HG02981 (cell line): ENCODE results near the gene KLHL29.

Experiments
- ATAC-seq: cut with Tn5 transposase; IDR thresholded peaks from one replicate; pipeline ENCODE4 v1.9.1; 2021; ENCODE audit warnings: mild to moderate bottlenecking, moderate library complexity; ENCODE audit not compliant: unreplicated experiment

Gene KLHL29

DNA sequence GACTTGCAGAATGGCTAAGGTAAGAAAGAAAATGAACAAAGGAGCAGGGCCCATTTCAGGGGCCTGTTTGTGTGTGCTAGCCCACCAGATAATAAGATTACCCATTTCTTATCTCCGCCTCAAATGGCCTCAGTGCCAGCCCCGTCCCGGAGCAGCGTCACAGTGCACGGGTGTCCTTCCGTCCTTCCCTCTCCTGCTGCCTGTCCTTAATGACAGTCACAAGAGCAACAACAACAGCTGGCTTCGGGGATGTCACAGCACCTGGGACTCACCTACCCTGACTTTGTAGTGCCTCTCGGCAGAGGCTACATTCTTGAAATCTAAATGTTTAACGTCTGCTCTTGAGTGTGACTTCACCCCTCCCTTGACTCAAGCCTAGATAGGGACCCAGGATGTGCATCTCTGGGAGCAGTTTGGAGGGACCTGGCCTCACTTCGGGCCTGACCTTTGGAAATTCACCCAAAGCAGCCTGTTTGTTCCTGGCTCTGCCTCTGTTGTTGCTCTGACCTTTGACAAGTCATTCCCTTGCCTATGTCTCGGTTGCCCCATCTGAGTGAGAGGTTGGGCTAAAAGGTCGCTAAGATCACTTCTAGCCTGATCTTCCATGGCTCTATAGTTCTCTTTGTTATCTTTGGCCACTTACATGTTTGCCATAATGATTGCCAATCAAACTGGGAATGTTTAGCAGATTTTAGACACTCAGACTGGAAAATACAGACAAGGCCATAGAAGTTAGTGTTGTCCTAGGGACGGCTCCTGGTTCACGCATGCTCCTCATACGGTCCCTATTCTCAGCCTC lies 122.5 kb downstream of the KLHL29 start:
- no peak for ATAC-seq

DNA sequence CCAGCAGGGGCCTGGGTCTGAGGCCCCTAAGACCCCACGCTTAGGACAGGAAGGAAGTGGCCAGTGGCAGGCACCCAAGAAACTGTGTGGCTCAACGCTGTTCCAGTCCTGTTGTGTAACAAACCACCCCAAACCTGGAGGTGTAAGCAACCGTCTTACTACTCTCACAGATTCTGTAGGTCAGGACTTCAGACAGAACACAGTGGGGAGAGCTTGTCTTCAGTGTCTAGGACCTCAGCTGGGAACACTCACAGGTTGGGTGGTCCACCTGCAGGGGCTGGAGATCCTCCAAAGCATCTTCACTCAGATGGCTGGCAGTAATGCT lies 123.0 kb downstream of the KLHL29 start:
- no peak for ATAC-seq

DNA sequence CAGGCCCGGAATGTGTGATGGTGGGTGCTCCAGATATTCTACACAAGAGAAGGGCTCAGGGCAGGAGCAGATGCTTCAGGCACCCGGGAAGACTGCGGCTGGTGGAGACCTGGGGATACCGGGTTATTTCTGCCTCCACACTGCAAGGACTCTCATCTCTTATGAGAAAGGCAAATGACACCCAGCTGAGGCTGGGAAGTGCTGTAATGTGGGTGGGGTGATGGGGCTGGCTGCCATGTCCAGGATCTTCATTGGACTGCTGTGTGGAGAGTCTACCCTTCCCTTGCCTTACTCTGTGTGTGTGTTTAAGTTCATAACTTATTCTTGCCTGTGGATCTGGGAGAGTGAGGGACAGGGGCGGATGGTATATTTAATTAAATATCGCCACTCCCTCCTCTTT lies 124.1 kb downstream of the KLHL29 start:
- ATAC-seq: no peak

DNA sequence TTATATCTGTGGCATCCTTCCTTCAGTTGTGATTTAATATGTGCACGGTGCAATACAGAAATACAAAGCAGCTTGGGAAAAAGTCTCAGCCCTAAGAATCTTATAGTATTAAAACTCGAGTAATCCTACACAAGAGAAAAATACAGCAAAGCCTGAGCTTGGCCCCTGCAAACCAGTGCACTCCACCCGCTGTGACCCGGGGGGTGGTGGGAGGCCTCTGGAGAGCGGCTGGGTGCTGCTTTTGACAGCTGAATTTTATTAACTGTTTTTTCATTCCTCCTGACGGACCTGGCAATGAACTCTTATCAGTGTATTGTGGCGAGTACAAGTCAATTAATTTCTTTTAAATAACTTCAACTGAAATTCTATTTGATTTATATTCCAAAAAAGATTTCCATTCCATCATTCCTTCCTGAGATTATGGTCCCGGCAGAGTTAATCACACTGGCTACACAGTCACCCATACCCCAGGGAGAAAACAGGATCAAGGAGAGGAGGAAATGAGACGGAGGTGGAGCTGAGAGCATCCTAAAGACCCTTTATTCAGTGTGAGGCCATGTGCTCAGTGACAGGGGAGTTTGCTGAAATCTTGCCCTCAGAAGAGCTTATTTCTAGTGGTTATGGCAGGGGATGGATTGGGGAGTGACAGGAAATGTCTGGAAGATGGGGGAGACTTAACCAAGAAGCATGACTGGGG lies 124.8 kb downstream of the KLHL29 start:
- ATAC-seq: no peak

DNA sequence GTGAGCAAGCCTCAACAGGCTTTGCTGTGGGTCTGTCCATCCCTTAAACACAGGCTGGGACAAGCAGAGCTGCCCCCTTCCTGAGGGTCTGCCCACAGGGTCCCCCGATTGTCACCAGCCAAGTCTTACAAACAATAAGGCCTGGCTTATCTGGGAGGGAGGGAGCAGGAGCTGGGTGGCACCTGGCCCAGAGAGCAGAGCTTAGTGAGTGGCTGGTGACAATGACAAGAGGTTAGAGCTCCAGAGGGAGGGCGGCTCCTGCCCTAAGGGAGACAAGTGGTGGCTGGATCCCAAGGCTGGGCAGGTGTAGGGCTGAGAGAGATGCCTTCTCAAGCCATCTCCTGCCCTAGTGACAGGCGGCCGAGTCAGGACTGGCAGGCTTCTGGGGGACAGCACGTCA lies 125.5 kb downstream of the KLHL29 start:
- no peak for ATAC-seq

DNA sequence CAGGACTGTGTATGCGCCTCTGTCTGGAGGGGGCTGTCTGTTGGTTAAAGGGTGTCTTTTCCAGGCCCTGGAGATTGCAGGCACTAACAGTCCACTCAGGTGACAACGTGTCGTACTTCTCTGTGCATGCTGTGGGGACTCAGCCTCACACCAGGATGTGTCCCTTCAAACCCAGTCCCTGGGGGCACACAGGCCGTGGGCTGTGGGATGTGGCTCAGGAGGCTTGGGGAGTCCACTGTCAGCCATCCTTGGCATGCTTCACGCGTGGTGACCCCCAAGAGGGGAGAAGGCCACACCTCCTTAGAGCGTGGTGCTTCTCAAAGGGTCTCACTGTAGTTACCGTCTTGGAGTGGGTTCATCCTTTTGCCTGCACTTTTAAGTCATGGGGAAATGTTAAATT lies 127.8 kb downstream of the KLHL29 start:
- no peak for ATAC-seq

DNA sequence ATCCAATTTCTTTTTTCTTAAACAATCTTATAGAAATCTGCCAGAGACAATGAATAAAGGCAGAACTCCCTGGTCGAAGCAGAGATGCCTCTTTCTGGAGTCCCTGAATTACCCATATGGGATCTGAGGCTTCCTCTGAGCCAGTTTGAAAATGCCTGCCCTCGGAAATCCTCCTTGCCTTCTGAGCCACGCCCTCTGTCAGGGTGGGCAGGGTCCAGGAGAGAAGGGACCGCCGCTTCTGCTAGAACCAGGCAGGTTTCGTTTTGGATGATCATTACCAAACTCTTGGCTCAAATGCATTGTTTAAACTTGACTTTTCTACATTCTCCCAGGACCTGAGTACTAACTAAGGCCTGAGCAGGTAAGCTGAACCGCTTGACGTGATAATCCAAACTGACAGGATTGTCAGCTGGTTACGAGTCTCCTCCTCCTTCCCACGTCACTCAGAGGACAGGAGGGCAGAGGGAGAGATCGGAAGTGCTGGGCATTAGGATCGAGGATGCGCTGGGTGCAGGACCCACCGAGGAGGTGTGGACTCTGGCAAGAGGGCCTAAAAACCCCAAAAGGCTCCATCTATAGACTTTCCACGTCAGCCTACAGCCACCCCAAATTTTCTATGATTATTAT lies 128.4 kb downstream of the KLHL29 start:
- ATAC-seq: no peak

DNA sequence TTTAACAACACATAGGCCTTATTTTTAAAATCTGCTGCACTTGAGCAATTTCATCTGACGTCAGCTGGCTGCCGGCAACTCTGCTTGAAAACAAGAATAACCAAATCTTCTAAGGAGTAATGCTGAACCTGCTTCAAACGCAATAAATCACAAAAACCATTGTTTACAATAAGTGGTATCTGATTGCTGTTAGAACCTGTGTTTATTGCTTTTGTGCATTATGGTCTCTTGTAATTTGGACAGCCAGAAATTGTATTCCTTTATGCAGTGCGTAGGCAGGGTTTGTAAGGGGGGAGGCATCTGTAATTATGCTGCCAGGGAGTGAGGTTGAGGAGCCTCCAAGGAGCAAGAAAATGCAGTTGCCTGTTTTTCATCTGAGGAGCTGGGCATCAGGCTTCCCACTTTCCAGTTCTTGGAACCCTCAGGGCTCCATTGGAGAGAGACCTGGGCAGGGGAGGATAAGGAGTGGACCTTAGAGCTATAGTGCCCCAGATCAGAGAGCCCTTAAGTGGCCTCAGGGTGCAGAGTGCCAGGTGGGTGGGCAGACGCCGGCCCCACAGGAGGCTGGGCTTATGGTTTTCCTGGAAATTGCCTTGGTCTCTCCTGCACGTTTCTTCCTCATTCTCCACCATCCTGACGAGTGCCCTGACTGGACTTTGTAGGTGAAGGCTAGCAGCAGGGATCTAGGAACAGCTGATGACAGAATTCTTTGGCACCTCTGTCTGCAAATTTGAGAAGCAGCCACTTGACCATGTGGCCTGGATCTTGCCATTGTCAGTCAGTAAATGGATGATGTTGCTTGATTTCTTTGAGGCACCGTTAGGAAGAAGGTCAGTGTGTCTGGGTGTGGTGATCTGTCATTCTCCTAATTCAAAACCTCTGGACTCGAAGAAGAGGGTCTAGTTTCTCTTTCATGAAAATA lies 129.2 kb downstream of the KLHL29 start:
- no peak for ATAC-seq

DNA sequence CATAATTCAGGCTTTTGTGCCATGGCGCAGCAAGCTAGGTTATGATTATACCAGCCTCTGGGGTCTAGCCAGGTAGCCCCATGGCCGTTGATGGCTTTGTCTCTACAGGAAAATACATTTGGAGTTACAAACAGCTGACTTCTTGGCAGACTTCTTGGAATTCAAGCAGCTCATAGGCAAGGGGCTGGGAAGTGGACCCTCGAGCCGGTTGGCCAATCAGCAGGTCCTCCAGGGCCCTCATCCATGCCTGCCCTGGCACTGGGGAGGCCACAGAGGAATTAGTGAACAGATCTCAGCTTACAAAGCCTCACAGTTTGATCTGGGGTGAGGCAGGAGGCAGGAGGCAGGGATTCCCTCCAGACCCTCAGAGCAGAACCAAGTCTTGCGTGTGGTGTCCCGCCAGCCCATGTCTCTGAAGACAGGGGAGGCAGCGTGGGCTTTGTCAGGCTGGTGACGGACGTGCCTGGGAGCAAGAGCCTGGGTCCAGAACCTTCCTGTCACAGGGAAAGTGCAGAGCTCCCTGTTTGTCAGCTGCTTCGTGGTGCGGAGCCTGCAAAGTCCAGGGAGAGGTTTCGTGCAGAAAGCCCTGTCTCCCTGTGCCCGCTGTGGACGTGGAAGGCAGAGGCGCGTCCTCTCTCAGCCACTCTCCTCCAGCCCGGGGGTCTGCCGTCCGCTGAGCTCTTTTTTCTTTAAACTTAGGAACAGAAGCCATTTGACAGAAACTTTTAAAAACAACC lies 131.7 kb downstream of the KLHL29 start:
- no peak for ATAC-seq

DNA sequence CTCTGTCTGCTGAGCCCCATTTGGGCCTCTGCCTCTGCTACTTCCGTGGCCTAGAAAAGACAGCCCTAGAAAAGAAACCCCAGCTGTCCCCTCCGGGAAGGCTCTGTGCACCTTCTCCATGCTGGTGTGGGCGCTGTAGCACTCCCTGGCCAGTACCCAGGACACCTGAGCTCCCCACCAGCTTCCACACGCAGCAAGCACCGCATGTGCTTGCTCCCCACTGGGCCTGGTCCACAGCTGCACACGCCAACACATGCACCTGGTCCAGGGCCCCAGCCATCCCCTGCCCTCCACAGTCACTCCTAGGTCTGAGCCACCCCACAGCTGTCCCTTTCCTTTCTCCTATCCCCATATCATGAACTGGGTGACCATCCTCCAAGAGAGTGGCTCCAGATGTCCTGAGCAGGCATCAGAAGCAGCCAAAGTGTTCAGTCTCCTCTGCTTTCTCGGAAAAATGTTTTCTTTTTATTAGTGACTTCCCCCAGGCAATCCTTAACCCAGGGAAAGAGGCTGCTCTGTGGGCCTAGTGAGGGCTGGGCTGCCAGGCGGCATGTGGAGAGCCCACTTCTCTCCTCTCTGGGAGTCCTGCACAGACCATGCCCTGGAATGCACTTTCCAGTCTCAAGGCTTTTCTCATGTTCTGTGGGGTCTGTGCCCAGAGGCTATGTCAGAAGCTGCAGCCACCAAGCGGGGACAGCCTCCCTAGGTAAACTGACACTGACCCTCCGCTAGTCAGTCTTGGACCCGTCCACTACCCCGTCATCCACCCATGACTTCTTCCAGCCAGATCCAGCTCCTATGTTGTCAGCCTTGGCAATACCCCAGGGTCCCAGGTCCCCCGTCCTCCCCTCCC lies 133.7 kb downstream of the KLHL29 start:
- ATAC-seq: no peak

DNA sequence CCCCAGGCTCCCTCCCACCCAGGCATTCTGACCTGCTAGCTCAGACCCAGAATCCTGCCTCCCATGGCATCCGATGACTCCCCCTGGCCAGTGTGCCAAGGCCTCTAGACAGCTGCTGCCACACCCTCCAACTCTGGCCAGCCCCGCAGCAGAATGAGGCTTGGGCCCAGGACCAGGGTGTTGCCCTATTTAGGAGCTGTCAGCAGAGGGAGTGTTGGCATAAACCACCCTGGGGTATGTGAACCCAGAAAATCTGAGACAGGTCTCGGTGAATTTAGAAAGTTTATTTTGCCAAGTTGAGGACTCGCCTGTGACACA lies 134.3 kb downstream of the KLHL29 start:
- ATAC-seq: no peak

DNA sequence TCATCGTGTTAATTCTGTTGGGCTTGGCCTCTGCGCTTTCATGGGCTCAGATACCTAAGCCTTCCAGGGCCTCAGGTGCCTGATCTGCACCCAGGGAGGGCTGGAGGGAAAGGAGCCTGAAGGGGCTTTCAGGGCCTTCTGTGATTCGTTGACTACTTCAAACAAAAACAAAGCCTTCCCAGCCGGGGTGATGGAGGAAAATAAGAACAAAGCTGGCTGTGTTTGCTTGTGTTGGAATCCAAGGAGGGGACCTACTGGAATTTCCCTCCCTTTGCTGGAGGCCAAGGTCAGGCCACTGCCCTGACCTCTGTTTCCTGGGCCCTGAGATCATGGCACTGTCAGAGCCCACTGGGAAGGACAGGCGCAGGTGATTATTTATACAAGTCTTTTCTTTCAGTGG lies 135.3 kb downstream of the KLHL29 start:
- no peak for ATAC-seq

DNA sequence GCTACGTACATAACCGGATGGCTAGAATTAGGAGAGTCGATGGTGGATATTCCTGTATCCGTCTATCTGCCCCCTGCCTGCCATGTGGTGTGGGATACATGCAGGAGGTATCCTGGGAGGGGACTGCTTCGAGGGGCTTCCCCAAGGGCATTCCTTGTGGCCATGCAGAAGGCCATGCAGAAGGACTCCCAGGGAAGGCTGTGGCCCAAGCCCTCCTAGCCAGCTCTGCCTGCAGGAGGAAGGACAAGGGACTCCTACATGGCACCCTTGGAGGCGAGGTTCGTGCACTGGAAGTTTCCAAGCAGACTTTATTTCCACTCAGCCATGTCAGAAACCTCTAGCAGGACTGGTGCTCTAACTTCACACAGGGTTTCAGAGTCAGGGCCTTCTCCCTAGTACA lies 136.1 kb downstream of the KLHL29 start:
- no peak for ATAC-seq

DNA sequence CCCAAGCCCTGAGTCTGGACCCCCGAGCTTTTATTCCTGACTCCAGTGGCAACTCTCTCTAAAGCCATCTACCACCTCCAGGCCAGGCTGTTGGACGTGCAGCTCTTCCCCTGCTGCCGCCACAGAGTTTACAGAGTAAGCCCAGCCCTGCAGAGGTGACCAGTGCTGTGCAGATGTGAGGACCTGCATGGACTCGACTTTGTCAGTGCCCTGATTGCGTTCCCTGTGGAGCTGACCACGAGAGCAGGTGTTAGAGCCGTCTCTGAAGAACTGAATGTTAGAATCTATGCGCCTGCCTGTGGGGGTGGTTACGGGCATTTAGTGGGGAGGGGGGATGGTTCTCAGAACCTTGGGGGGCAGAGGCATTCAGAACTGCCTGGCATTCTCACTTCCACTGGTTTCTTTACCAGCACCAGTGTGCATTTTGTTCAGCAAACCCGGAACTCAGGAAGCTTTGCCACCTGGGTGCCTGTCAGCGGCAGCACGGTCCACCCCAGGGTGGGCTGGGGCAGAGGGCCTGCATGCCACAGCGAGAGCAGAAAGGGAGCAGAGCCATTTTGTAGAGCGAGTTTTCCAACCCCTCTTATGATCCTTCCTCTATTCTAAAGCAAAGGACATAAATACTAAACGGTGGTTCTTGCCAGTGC lies 137.9 kb downstream of the KLHL29 start:
- ATAC-seq: no peak

DNA sequence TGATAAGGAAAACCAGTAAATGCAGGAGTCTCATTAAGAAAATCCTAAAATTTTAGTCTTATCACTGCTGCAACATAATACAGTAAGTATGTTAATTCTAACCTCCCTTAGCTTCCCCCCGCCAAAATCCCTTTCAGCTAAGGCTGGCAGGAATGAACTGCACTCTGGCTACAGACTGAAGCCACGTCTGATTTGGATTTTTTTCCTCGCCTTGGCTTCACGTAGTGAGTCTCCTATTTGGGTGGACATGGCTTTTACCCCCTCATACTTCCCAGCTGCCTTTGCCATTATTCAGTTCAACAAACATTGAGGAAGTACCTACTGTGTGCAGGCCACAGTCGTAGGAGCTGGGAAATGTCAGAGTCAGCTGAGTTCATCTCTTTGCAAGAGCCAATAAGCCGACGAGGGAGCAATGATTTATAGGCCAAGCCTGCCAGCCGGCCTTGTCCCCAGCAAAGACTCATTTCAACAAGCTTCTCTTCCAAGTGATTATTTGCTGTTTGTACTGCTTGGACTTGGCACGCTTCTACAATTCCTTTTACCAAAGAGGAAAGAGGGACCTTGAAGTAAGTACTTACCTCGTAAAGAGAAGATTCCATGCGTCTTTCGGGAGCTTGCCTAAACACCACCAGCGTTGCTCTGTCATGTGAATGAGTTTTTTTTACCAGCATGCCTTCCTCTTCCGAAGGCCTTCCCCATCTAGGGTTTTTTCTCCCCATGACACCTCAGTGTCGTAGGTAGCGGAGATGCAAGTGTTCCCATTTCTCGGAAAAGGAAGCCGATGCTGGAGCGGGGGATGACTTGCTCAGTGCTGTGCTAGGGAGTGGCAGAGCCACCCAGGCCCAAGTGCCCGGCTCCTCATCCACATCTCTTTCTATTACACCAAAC lies 138.6 kb downstream of the KLHL29 start:
- ATAC-seq: no peak

DNA sequence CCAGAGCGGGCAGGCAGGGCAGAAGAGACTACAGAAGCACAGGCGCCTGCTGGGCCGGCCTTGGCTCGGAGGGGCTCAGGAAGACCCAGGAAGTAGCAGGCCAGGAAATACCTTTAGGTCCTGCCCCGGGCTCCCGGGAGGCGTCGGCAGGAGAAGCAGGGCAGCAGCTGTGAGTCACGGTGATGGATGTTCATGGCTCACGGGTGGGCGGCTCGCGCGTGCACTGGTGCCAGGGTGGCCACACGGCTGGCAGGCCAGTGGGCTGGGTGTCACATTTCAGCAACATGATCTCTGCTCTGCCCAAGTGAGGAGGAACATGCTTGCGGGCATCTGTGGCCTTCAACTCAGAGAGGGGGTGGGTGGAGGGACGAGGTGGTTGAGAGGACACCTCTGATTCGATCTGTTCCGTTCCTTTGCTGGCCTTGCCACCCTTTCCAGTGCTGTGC lies 139.3 kb downstream of the KLHL29 start:
- ATAC-seq: no peak

DNA sequence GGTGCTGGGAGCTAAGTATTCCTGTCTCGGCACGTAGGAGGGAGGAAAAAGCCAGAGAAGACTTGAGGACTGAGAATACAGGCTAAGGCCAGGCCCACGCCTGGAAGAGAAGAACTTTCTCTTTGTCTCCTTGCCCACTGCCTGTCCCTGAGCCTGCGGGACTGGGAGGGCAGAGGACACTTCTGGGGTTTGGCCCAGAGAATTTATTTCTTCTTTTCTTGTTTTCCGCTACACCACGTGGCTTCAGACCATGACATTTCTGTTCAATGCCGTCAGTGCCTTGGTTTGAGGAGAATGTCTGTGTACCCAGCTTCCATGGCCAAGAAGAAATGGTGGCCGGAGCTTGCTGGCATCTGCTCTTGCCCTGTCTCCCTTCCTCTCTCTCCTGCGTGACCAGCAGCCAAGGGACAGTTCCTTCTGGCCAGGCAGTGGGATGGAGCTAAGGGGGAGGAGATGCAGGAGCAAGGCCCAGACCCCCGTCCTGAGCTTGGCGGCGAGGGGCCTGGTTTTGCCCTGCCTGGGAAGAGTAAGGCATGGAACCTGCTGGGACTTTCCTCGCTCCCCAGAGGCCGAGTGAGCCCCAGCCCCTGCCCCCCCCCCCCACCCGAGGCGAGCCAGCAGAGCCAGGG lies 140.3 kb downstream of the KLHL29 start:
- ATAC-seq: no peak

DNA sequence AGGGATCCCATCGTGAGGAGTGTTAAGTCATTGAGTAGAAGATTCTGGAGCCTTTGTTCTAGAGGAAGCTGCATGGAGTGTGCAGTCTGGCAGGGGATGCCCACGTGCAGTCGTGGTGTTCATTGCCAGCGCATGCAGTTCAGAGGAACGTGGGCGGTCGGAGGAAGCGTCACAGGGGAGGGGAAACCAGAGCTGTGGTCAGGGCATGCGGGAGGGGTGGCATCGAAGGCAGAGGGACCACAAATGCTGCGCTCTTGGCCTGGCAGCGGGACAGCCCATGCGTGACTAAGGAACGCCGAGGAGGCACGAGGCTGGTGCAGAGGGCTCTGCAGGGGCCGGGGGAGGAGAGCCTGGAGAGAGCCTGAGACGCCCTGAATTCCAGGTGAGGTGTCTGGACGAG lies 141.1 kb downstream of the KLHL29 start:
- ATAC-seq: no peak
